22Rv1 (cell line): ENCODE data around the gene ST8SIA3.

Experiments used
- CTCF ChIP-seq: fragments of 450-650 bp; IDR thresholded peaks from 2 replicates; pipeline ENCODE4 v1.5.1; 2017; ENCODE audit warnings: mild to moderate bottlenecking
- ZFX ChIP-seq: fragments of 450-650 bp; IDR thresholded peaks from 2 replicates; pipeline ENCODE4 v1.6.1; 2017; ENCODE audit warnings: antibody characterized with exemption, borderline replicate concordance

DNA sequence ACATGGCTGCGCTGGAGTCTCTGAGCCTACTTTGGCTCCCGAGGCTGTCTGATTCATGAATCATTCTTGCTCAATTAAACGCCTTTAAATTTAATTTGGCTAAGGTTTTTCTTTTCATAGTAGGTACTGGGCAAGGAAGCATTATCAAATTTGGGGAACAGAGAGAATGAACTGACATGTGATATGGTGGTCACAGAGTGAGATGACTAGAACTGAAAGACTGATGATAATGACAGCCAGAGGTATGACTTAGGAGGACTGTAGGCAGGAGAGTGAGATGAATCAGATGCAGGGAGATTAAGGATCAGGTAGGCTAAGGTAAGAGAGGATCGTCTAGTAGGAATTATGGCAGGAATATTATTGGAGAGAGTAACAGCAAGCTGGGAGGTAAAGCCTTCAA is 40.9 kb upstream of the ST8SIA3 start:
- TF ChIP-seq ZFX, result no peak
- no peak for TF ChIP-seq CTCF
